GM18909 (cell line): ENCODE measurements around the gene SOWAHD.
"Not testable (repeated sequence)": the region's sequence is repeated elsewhere in the genome, so short reads cannot be mapped to it uniquely, and the experiment has no call there.

Experiments
- ATAC-seq: cut with Tn5 transposase; IDR thresholded peaks from one replicate; pipeline ENCODE4 v1.9.1; 2021; ENCODE audit warnings: mild to moderate bottlenecking; ENCODE audit not compliant: unreplicated experiment, poor library complexity

Gene SOWAHD

DNA sequence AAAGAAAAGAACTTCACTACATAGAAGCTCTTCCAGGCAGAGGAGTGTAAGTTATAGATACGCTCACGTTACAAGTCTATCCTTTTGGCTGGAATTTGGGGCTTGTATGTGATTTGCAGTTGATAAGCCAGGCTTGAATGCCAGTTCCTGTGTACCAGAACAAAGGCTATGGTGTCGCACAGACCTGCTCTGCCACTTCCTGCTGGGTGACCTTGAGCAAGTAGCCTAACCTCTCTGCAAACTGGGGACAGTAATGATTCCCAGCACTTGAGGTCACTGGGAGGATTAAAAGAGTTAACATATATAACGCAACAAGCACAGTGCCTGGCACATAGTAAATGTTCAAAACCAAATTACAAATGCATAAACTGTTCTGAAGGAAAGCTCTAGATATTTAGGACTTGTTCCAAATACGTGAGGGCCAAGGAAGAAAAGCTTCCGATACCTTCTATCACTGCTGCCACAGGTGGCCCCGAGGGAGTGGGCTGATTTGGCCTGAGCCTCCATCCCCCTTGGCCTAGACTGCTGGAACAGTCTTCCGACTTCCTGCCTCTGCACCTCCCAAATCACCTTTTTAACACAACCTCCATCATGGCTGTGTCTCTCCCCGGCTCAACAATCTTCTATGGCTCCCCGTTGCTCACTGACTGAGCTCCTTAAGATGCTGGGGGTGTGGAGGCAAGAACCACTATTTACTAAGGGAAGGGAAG, 1.3 kb upstream of the SOWAHD start:
- no peak for ATAC-seq

DNA sequence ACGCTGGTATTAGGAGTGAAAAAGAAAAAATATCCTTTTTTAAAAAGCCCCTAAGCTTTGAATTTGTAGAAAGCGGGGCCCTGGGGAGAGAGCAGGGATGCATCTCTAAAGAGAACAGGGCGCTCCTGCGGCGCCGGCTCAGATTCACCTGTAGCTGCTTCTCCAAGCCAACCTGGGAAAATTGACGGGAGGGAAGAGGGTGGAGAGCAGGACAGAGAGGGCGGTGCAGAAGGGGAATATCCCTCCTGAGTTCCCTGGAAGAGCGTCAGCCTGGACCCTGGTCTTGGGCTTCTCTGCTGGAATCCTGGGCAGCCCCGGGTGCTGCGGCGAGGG, 776 bp upstream of the SOWAHD start:
- ATAC-seq = no peak

GRCh38 chrX:119758731-119759247, 401 bp downstream of the SOWAHD start:
- ATAC-seq = no peak

DNA sequence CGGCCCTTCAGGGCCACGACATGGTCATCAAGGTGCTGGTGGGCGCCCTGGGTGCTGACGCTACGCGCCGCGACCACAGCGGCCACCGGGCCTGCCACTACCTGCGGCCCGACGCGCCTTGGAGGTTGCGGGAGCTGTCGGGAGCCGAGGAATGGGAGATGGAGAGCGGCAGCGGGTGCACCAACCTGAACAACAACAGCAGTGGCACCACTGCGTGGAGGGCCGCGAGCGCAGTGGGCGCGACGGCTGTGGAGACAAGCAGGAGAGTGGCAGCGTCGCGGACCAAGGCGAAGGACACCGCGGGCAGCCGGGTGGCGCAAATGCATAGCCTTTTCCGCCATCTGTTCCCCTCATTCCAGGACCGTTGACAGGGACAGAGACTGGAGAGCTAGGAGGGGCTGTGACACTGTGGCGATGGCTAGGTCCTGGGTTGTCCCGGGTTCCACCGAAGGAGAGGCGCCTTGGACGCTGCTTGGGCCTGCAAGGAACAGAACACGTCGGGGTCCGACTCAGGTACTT, 919 bp downstream of the SOWAHD start:
- ATAC-seq = no peak

DNA sequence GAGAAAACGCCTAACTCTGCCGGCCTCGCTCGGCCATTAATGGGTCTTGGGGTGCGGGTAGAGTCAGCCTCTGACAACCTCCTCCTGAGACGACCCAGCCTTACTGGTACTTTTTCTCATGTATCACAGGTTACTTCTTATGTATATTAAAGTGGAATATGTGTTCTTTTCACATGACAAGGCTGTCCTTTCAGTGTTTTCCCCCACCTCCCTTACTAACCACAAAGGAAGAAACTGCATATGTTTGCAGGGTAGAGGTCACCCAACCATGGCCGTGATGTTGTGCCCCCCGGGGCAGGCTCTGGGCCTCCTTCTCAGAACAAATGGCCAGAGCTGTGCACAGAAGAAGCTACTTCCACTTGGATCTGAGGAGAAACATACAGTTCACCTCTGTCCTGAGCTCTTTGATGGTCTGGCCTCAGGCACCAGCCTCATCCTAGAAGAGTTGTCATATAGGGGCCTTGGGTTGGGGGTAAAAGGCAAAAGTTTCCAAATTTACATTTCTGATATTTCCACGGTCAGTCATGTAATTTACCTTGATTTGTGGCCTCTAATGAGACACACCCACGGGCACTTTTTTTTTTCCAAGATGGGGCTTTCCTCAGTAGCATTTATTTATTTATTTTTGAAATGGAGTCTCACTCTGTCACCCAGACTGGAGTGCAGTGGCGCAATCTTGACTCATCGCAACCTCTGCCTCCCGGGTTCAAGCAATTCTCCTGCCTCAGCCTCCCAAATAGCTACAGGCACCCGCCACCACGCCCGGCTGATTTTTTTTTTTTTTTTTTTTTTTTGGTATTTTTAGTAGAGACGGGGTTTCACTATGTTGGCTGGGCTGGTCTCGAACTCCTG, 1.9 kb downstream of the SOWAHD start:
- ATAC-seq = no peak

- ATAC-seq = no peak
Measured at GRCh38 chrX:119762718-119763117, 4.3 kb downstream of the SOWAHD start.

DNA sequence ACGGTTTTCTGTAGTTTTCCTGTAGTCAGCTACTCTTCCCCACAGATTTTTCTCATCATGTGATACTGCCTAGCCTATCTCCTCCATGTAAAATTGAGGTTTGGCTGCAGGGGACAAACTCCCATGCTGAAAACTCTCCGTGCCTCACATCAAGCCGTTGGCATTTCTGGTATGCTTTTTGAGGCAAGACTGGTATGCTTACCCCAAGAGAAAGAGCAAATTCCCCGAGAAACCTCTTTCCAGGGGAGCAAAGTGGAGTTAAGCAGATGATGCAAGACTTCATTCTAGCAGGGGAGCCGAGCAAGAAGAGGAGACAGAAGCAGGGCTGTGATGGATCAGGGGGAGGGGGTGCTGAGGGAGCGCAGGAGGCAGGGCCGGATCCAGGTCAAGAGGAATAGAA, 4.8 kb downstream of the SOWAHD start:
- ATAC-seq = no peak

DNA sequence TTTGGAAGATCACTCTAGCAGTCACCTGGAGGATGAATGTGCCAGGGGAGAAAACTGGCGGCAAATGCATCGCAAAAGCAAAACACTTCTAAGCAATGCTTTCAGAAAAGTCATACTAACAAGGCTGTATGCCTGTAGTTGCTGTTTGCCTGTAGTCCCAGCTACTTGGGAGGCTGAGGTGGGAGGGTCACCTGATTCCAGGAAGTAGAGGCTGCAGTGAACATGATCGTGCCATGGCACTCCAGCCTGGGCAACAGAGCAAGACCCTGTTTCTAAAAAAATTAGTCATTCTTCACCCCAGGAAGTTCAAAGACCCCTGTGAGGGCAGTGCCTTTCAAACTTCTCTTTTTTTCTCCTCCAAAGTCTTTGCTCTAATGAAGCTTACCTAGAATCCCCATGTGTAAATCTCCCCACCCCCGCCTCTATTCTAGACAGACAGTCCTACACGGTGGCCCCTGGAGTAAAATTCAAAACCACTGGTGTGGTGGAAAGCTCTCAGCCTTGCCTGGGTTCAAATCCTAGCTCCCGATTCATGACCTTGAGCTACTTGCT, 5.5 kb downstream of the SOWAHD start:
- no peak for ATAC-seq

DNA sequence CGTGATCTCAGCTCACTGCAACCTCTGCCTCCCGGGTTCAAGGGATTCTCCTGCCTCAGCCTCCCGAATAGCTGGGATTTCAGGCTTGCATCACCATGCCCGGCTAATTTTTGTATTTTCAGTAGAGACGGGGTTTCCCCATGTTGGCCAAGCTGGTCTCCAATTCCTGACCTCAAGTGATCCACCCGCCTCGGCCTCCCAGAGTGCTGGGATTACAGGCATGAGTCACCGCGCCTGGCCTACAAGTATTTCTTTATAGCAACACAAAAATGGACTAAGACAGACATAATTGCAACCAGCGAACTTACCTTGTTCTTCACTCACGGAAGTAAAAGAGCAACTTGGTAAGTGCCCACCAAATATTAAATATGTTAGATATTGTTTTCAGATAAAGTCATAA, 10.0 kb downstream of the SOWAHD start:
- ATAC-seq = not testable (repeated sequence)

- ATAC-seq = not testable (repeated sequence)
Measured at GRCh38 chrX:119769388-119769787, 11.0 kb downstream of the SOWAHD start.

DNA sequence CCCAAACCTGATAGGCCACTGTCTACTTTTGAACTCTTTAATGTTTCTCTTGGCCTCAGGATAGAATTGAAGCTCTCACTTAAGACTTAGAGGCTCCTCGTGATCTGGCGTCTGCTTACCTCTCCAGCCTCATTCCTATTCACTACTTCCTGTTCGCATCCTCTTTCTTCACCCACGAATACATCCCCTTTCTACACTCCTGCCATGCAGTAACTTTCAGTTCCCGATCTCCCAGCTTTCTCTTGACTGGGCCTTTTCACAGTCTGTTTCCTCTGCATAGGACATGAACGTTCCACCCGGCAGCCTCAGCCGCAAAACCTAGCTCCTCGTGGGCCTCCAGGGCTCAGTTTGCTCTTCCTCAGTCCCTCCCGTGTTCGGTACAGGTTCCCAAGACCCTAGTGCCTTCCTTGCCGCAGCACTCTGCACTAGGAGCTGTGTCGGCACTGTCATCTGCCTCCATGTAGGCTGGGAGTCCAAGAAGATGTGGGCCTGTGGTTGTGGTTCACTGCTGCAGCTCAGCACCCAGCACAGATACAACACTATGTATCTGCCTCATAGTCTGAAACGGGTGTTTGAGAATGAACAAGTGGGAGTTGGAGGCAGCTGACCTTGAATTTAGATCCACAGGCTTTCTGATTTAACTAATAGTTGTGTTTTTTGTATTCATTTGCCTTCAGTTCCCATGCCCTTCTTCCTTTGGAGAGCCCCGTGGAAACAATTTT, 17.3 kb downstream of the SOWAHD start:
- no peak for ATAC-seq

DNA sequence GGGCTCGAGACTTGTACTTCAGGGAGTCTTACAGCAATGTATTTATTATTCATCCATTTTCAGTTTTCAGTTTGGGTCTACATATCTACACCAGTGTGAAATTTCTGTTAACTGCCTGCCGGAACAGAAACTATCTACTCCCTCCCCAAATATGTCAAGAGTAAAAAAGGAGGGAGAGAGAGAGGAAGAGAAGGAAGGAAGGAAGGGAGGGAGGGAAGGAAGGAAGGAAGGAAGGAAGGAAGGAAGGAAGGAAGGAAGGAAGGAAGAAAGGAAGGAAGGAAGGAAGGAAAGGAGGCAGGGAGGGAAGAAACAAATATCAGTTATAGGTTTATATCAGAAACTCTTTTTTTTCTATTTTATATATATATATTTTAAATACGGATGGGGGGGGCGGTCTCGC, 20.4 kb downstream of the SOWAHD start:
- no peak for ATAC-seq

DNA sequence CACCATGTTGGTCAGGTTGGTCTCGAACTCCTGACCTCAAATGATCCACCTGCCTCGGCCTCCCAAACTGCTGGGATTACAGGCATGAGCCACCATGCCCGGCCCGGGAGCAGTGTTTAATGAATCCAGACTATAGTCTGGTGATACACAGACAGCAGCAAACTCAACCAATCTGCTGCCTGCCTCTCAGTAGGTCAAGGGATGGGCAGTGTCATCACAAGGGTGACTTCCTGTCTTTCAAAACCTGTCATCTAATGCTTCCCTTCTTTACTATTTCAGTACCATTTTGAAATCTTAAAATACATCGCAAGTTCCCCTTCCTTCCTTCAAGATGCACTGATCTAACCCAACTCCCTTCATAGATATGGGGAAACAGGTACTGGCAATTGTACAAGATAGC, 24.6 kb downstream of the SOWAHD start:
- no peak for ATAC-seq

DNA sequence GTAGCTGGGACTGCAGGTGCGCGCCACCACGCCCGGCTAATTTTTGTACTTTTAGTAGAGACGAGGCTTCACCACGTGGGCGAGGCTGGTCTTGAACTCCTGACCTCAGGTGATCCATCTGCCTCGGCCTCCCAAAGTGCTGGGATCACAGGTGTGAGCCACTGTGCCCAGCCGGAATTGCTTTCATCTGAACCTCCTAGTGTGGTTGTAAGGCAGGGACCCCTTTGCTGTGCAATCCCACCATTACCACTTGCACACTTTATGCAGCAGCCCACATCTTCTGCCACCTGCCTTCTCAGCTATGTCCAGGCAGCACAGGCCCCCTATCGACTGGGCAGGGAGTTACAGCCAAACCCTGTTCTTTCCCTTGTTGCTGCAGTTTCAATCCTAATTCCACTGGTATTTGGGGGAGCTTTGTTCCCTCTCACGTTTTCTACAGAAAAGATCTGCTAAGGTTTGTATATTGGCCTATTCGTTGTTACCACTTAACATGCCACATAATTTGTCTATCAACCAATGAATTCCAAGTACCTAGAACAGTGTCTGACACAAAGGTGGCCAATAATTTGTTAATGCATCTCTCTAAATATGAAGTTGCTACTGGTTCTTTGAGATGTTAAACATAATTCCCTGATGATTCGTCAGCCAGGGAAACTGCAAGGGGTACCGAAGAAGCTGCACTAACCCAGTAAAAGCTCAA, 26.5 kb downstream of the SOWAHD start:
- no peak for ATAC-seq

- peak; percentile 30 for ATAC-seq
Measured at GRCh38 chrX:119790977-119791436, 32.6 kb downstream of the SOWAHD start.

DNA sequence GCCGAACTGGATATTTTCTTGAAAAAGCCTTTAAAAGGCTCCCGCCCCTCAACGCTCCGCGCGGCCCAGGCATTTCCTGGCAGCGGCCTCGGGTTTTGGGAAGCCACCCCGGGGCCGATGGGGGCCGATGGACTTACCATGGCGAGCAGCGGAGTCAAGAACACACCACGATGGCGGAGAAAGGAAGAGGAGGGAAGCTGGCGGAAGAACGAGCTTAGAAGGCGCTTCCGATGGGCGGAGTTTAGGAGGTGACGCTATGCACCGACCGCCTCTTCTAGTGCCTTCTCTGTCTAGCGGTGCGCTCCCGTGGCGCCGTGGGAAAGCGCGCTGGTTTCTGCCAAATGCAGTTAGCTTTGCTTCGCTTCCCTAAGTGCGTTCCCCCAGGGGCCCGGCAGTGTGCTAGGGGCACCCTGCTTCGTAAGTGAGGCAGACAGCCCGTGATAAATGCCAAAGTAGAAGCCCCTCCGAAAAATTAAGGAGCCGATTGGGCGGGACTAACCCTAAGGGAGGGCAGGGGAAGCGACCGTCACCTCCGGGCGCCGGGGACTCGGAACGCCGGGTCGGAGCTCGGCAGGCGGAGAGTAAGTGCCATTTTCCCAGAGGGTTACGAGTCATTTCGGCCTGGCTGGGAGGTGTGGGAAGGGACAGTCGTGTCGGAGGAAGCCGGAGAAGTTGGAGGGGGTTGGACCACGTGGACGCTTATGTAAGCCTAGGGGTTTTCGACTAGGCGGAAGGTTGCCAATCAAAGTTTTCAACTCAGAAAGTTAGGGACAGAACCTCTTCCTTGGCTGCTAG, 33.2 kb downstream of the SOWAHD start, which contains the start of gene RPL39:
Gene RPL39 (minus strand): TSS at position 194 of the 795 bp plus-strand sequence. CDS start 54 bp downstream, at position 140.
- peak; percentile 93 for ATAC-seq

GRCh38 chrX:119801253-119802221, 43.1 kb downstream of the SOWAHD start:
- no peak for ATAC-seq

GRCh38 chrX:119802546-119802945, 44.2 kb downstream of the SOWAHD start:
- ATAC-seq = no peak
